ENCODE results near the gene RAB21.

Gene RAB21

DNA sequence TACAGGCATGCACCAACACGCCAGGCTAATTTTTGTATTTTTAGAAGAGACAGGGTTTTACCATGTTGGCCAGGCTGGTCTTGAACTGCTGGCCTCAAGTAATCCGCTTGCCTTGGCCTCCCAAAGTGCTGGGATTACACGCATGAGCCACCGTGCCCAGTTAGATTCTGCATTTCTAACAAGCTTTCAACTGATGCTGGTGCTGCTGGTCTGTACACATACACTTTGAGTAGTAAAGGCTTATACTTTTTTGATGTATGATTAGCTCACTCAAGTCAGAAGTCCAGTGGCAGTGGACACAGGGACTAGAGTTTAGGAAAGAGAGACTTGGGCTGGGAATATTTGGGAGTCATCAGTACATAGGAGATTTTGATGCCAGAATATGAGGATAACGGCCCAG, 82.7 kb downstream of the RAB21 start:
- TF ChIP-seq CTCF (conservative IDR thresholded peaks at IDR 0.05; ENCODE audit: low read length), result no peak
- no peak for DNase-seq (ENCODE audit: low read depth)
- no peak overlapping the region for H3K4me3 ChIP-seq (ENCODE audit: low read length)

- no peak for TF ChIP-seq CTCF (conservative IDR thresholded peaks at IDR 0.05; ENCODE audit: low read length)
- no peak for DNase-seq (ENCODE audit: low read depth)
- H3K4me3 ChIP-seq (ENCODE audit: low read length), result no peak overlapping the region
Observed at GRCh38 chr12:71838231-71838630, 83.6 kb downstream of the RAB21 start.

- TF ChIP-seq CTCF (conservative IDR thresholded peaks at IDR 0.05; ENCODE audit: low read length), result no peak
- H3K4me3 ChIP-seq (ENCODE audit: low read length), result no peak overlapping the region; the same call in 1 of the 2 replicates
- DNase-seq (ENCODE audit: low read depth), result no peak
Observed at GRCh38 chr12:71838676-71839075, 84.0 kb downstream of the RAB21 start.

GRCh38 chr12:71840231-71840847, 85.7 kb downstream of the RAB21 start:
- peak overlapping the region; percentile 78 for H3K4me3 ChIP-seq (ENCODE audit: low read length)
- TF ChIP-seq CTCF (conservative IDR thresholded peaks at IDR 0.05; ENCODE audit: low read length), result no peak
- DNase-seq (ENCODE audit: low read depth), result peak; percentile 76

- peak; percentile 37 for DNase-seq (ENCODE audit: low read depth)
- peak; percentile 64 for TF ChIP-seq CTCF (conservative IDR thresholded peaks at IDR 0.05; ENCODE audit: low read length)
- no peak overlapping the region for H3K4me3 ChIP-seq (ENCODE audit: low read length)
Observed at GRCh38 chr12:71846322-71846940, 91.8 kb downstream of the RAB21 start.

DNA sequence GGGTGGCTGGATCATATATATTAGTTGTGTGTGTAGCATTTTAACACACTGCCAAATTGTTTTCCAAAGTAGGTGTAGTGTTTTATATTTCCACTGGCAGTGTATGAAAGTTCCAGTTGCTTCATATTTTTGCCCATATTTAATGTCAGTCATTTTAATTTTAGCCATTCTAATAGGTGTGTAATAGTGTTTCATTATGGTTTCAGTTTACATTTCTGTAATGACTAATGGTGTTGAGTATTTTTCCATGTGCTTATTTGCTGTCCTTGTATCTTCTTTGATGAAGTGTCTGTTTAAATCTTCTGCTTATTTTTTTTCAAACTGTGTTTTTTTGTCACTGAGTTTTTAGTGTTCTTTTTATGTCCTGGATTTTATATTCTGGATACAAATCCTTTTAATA, 93.5 kb downstream of the RAB21 start:
- no peak overlapping the region for H3K4me3 ChIP-seq (ENCODE audit: low read length)
- no peak for TF ChIP-seq CTCF (conservative IDR thresholded peaks at IDR 0.05; ENCODE audit: low read length)
- DNase-seq (ENCODE audit: low read depth), result no peak
